Adrenal gland (tissue), 12 donors: ENCODE data around the gene CD46. TPM values are rescaled to one million over a fixed set of nuclear protein-coding genes. Genes with fewer than 3 reads are reported as not detected.
"Not testable (repeated sequence)": the region's sequence is repeated elsewhere in the genome, so short reads cannot be mapped to it uniquely, and the experiment has no call there.

Experiments used
- DNase-seq, 7 donors: peaks; one replicate each; pipeline ENCODE4 v3.0.0-alpha.2; 2019 to 2020
- H3K27ac ChIP-seq, 5 donors: fragments of 200-600 bp; sonication (generic) in 4 of 5; 1 replicate in 3 of 5; 2 replicates in 2 of 5; pipeline versions ENCODE4 v1.5.1 to v1.8.0; 2016 to 2020; ENCODE audit warnings: mild to moderate bottlenecking in 1 of 5
- H3K27me3 ChIP-seq: fragments of 200-600 bp; 2 replicates; pipeline ENCODE4 v1.8.0; 2021
- H3K36me3 ChIP-seq, 2 donors: fragments of 200-600 bp; replicated peaks in 1 of 2; 1 replicate in 1 of 2; 2 replicates in 1 of 2; pipeline versions ENCODE4 v1.5.1 to v1.8.0; 2018 to 2022
- H3K4me1 ChIP-seq, 2 donors: fragments of 200-600 bp; replicated peaks in 1 of 2; 1 replicate in 1 of 2; 2 replicates in 1 of 2; pipeline versions ENCODE4 v1.5.1 to v1.8.0; 2018 to 2021
- H3K4me3 ChIP-seq, 4 donors: fragments of 200-600 bp; sonication (generic) in 3 of 4; one replicate each; pipeline ENCODE4 v1.5.1; 2016 to 2018
- H3K9me3 ChIP-seq, 3 donors: fragments of 200-600 bp; sonication (generic) in 1 of 3; replicated peaks in 1 of 3; 1 replicate in 2 of 3; 2 replicates in 1 of 3; pipeline versions ENCODE4 v1.5.1 to v1.8.0; 2016 to 2021
- POLR2A ChIP-seq, 2 donors: fragments of 450-650 bp; IDR thresholded peaks; one replicate each; pipeline ENCODE4 v1.6.1; 2017; ENCODE audit warnings: antibody characterized with exemption in 2 of 2, mild to moderate bottlenecking in 2 of 2, moderate library complexity in 1 of 2
- WGBS, 4 donors: extraction: QIAGEN DNeasy Blood & Tissue Kit in 2 of 4; methylation state at CpG; one replicate each; pipeline versions ENCODE4 v1.1.5 to v1.1.7; 2013 to 2017; 5-methylcytosine and 5-hydroxymethylcytosine counted together
- intact Hi-C, 2 donors: fragments of 100-400 bp; cut with DNase I; formaldehyde crosslinking; loops; one replicate each; pipeline versions ENCODE4 v1.14.1 to v1.15.0; 2022 to 2023
- polyA plus RNA-seq, 3 donors: library from polyadenylated mRNA; stranded (reverse); fragments of 200-250 nt in 2 of 3; fragments of 350-450 nt in 1 of 3; fragmentation: Illumina TruSeq in 1 of 3; extraction: RNeasy Lipid Tissue Mini Kit (QIAGEN cat#74804) in 1 of 3; gene quantifications; one replicate each; pipeline ENCODE4 v1.2.3, GENCODE V29; 2013 to 2014
- total RNA-seq, 9 donors: library from RNA; depleted of rRNA in 4 of 9; stranded (reverse); fragments of >200 nt in 4 of 9; fragments of 120-200 nt in 1 of 9; fragmentation: NEBNext Ultra II Directional in 1 of 9; extraction: Animal tissue kit (Norgen Biotek cat#: 25700) in 1 of 9; gene quantifications; one replicate each; pipeline versions ENCODE4 v1.1.0 to v1.2.4, GENCODE V29; 2013 to 2023
- TF ChIP-seq, protein P1 (sequence below), 6 experiments: fragments of 450-650 bp in 4 of 6; fragments of 200-600 bp in 2 of 6; sonication (generic) in 1 of 6; IDR thresholded peaks; 1 replicate in 5 of 6; 2 replicates in 1 of 6; pipeline versions ENCODE4 v1.5.1 to v1.8.0; 2016 to 2021; ENCODE audit warnings: antibody characterized with exemption in 6 of 6, mild to moderate bottlenecking in 2 of 6, moderate library complexity in 1 of 6
- donor health status: healthy with polysubstance abuse.
- donor health status: Bipolar disorder and iron deficiency.
- donor health status: DM: yes; HTN: yes; CAD: no.
- donor health status: DM: no; HTN: no; CAD: no.
- donor health status: DM: no; HTN: no; CAD: no.
- donor health status: DM: yes; HTN: yes; CAD: no.

The CD46 gene
- total and polyA plus RNA-seq, 12 donors: 94.9 to 618 (median 386) TPM

- no peak overlapping the region for H3K27ac ChIP-seq
- H3K4me3 ChIP-seq: no peak overlapping the region
- TF ChIP-seq POLR2A (IDR thresholded peaks at IDR 0.05): no peak
- TF ChIP-seq, protein P1, sequence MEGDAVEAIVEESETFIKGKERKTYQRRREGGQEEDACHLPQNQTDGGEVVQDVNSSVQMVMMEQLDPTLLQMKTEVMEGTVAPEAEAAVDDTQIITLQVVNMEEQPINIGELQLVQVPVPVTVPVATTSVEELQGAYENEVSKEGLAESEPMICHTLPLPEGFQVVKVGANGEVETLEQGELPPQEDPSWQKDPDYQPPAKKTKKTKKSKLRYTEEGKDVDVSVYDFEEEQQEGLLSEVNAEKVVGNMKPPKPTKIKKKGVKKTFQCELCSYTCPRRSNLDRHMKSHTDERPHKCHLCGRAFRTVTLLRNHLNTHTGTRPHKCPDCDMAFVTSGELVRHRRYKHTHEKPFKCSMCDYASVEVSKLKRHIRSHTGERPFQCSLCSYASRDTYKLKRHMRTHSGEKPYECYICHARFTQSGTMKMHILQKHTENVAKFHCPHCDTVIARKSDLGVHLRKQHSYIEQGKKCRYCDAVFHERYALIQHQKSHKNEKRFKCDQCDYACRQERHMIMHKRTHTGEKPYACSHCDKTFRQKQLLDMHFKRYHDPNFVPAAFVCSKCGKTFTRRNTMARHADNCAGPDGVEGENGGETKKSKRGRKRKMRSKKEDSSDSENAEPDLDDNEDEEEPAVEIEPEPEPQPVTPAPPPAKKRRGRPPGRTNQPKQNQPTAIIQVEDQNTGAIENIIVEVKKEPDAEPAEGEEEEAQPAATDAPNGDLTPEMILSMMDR (IDR thresholded peaks at IDR 0.05): no peak
- no peak for DNase-seq
- WGBS, 4 donors: 85 to 100% (median 95%) methylated on average over 5 of the region's 5 CpGs
- intact Hi-C loops: loop anchor here in 1 of 2 donors (10.0 kb wide), 1 partner anchor 91 kb away; no protein-coding TSS in a partner anchor
- no peaks in the 10 kb centered on the region for H3K36me3 ChIP-seq
- no peaks in the 10 kb centered on the region for H3K9me3 ChIP-seq
- no peaks in the 10 kb centered on the region for H3K27me3 ChIP-seq
- H3K4me1 ChIP-seq: peaks cover 0 to 5% of the 10 kb centered on the region in 2 donors
Measured at GRCh38 chr1:207703712-207704111, 48.1 kb upstream of the CD46 start.

DNA sequence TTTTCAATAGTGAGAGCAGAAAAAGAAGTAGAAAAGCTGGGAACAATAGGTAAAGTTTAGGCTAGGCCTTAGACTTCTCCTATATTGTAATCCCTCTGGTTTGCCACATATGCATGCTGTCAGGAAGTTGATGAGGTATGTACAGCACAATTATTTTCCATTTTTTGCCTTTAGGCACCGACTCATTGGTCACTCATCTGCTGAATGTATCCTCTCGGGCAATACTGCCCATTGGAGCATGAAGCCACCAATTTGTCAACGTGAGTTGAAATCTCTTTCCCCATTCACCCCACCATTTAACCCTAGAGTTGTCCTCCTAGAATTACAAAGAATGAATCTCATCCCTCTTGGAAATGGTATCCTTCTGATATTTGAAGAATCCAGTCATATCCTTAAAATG lies 43.9 kb upstream of the CD46 start:
- H3K36me3 ChIP-seq, H3K27ac ChIP-seq, H3K27me3 ChIP-seq, H3K9me3 ChIP-seq, H3K4me3 ChIP-seq, DNase-seq, H3K4me1 ChIP-seq: not testable (repeated sequence)
- WGBS, 4 donors: 82 to 87% (median 83%) methylated on average over 3 of the region's 3 CpGs
- intact Hi-C loops: loop anchor here in 1 of 2 donors (10.0 kb wide), 1 partner anchor 87 kb away; no protein-coding TSS in a partner anchor

GRCh38 chr1:207711285-207711684 lies 40.6 kb upstream of the CD46 start:
- intact Hi-C loops: no loop called here

GRCh38 chr1:207712701-207713100 lies 39.2 kb upstream of the CD46 start:
- H3K4me1 ChIP-seq, intact Hi-C loops, DNase-seq, H3K9me3 ChIP-seq, H3K4me3 ChIP-seq, H3K27ac ChIP-seq, H3K27me3 ChIP-seq, H3K36me3 ChIP-seq: not testable (repeated sequence)
- WGBS, 4 donors: 65 to 81% (median 73%) methylated on average over 3 of the region's 3 CpGs

More at GRCh38 chr1:207711285-207711684, 40.6 kb upstream of the CD46 start:
- H3K27me3 ChIP-seq: no peaks in the 10 kb centered on the region
- no peak overlapping the region for H3K4me3 ChIP-seq
- H3K9me3 ChIP-seq: no peaks in the 10 kb centered on the region
- H3K27ac ChIP-seq: no peak overlapping the region
- peak in 1 of 7 donors; percentile 12 for DNase-seq
- no peaks in the 10 kb centered on the region for H3K36me3 ChIP-seq
- 58 to 75% (median 69%) methylated on average over 5 of the region's 5 CpGs for WGBS, 4 donors
- H3K4me1 ChIP-seq: no peaks in the 10 kb centered on the region
- TF ChIP-seq POLR2A (IDR thresholded peaks at IDR 0.05): no peak
- TF ChIP-seq, protein P1 (IDR thresholded peaks at IDR 0.05): no peak

GRCh38 chr1:207713529-207713928 lies 38.3 kb upstream of the CD46 start:
- Histone ChIP-seq H3K4me3 (no peak overlapping the region), H3K36me3 (no peaks in the 10 kb centered on the region), H3K4me1 (no peaks in the 10 kb centered on the region), H3K27me3 (no peaks in the 10 kb centered on the region), H3K27ac (no peak overlapping the region), H3K9me3 (no peaks in the 10 kb centered on the region)
- 92 to 99% (median 95%) methylated on average over 7 to 12 of the region's 12 CpGs for WGBS, 4 donors
- intact Hi-C loops: no loop called here
- DNase-seq: no peak
- no peak for TF ChIP-seq POLR2A (IDR thresholded peaks at IDR 0.05)

DNA sequence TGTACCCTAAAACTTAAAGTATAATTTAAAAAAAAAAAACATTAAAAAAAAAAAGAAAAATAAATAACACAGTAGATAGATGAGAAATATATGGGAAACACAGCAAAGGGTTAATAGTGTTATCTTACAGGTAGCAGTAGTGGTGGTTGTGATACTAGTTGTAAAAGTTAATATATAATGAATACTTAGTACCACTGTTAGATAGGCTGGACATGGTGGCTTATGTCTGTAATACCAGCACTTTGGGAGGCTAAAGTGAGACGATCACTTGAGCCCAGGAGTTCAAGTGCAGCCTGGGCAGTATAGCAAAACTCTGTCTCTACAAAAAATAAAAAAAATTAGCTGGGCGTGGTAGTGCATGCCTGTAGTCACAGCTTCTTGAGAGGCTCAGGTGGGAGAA lies 32.6 kb upstream of the CD46 start:
- DNase-seq: no peak
- TF ChIP-seq, protein P1 (IDR thresholded peaks at IDR 0.05): no peak
- TF ChIP-seq POLR2A (IDR thresholded peaks at IDR 0.05): no peak
- Histone ChIP-seq H3K4me1 (no peaks in the 10 kb centered on the region), H3K27me3 (no peaks in the 10 kb centered on the region), H3K27ac (no peak overlapping the region), H3K36me3 (no peaks in the 10 kb centered on the region), H3K4me3 (no peak overlapping the region), H3K9me3 (no peaks in the 10 kb centered on the region)
- intact Hi-C loops: no loop called here
- WGBS, 4 donors: 86 to 96% (median 94%) methylated on average over 2 of the region's 2 CpGs

DNA sequence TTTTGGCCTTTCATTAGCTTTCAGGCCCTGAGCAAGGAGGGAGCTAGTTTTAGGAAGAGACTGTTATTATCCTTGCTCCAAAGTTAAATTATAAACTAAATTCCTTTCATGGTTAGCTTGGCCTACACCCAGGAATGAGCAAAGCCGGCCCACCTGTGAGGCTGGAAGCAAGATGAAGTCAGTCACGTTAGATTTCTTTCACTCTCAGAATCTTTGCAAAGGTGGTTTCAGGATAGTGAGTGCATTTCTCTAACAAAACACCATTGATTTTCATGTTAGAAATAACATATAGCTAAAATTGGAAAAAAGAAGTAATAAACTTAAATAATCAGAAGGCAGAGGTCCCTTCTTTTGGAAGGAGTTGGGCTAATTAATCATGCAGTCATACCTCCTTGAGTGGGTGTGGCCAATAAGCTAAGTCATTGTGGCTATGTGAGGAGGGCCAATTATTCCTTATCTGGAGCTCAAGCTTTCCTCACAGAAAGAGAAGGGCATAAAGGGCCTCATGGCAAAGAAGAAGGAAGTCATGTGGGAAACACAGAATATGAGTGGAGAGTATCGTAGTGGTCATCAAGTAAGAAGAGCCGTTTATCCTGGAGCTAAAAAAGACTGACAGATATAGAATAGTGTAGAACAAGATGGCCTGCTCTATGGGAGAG lies 23.5 kb upstream of the CD46 start:
- H3K4me1 ChIP-seq, intact Hi-C loops: not testable (repeated sequence)
- 79 to 90% (median 83%) methylated on average over 4 of the region's 4 CpGs for WGBS, 4 donors

More for the DNA sequence above, 23.5 kb upstream of the CD46 start:
- DNase-seq, H3K4me3 ChIP-seq, H3K9me3 ChIP-seq, H3K36me3 ChIP-seq, H3K27me3 ChIP-seq, H3K27ac ChIP-seq: not testable (repeated sequence)
